GM12891 (cell line): ENCODE data around the gene TM9SF2.

Experiments used
- POLR2AphosphoS5 ChIP-seq: IDR thresholded peaks from 2 replicates; pipeline ENCODE4 v1.6.1; 2011; ENCODE audit warnings: low read depth, low read length, control low read depth
- POU2F2 ChIP-seq: IDR thresholded peaks from 2 replicates; pipeline ENCODE4 v1.6.1; 2011; ENCODE audit warnings: low read depth, mild to moderate bottlenecking, control low read depth, low read length, moderate library complexity

GRCh38 chr13:99477493-99477892 is 23.8 kb upstream of the TM9SF2 start:
- TF ChIP-seq POU2F2 (no peak), POLR2AphosphoS5 (no peak)
